GM21529 (cell line): Measurements from ENCODE around the gene SLC22A8.
"Not testable (repeated sequence)": the region's sequence is repeated elsewhere in the genome, so short reads cannot be mapped to it uniquely, and the experiment has no call there.

ENCODE experiments used
- ATAC-seq: cut with Tn5 transposase; IDR thresholded peaks from one replicate; pipeline ENCODE4 v1.9.1; 2021; ENCODE audit not compliant: unreplicated experiment

The SLC22A8 gene

DNA sequence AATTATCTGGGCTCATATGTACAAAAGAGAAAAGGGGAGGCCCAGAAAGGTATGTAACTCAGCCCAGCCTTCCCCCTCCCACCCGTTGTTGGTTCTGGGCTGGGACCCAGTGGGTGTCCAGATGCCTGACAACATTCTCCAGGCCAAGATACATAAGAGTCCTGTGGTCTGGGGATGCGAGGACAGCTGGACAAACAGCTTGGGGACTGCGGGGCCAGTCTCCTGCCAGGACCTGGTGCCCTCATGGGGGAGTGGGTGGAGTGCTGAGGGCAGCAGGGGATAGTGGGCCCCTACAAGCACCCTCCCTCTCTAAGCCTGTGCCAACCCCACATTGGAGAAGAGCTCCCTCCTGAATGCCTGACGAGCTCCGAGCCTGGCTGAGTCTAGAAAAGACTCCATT, 27.4 kb downstream of the SLC22A8 start:
- no peak for ATAC-seq

DNA sequence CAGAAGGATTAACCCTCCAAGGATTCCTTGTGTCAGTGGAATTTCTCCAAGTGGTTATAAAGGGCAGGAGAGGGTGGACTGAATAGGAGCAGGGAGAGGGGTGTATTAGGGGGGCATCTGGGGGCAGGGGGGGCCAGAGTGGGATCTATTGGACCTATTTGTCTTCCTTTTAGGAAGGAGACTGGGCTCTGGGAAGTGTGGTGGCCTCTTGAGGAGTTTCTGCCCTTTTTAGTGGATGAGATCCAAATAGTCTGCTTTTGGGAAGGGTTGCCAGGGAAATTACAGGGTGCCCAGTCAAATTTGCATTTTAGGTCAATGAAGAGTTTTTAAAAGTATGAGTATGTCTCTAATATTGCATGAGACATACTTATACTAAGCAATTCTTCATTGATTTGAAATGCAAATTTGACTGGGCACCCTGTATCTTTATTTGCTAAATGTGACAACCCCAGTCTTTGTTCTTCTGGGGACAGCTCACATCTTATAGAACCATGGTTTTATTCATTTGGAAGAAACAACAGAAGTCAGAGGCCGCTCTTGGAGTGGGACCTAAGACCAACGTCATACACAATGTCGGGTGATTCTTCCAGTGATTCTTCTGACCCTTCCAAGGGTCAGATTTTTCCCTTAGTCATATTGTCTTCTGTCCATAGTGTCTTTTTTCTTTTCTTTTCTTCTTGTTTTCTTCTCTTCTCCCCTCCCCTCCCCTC, 30.4 kb downstream of the SLC22A8 start:
- ATAC-seq: no peak

DNA sequence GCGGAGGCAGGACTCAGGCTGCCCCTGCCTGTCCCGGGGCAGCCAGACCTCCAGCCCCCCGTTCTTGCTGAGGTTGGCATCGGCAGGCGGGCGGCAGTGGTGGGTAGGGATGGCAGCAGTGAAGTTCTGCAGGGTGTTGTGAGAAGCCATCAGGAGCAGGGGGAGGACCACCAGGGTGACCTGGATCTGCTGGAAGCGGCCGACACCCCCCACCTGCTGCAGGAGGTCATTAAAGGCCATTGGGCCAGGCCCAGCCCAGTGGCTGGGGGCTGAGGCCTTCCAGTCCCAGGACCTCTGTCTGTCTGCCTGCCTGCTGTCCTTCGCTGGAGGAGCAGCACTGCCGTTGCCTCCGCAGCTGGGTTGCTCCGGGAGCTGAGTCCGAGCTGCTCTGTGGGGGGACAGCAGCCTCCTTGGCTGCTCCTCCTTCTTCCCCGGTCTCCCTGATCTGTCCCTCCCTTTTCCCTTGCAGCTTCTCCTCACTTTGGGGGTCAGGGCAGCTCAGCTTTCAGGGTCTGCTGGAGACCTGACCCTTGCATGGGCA, 31.1 kb downstream of the SLC22A8 start, which contains the start of gene SLC22A6:
Gene SLC22A6 (minus strand): TSS at position 517 of the 541 bp plus-strand sequence. CDS start 277 bp downstream, at position 240.
- ATAC-seq: no peak

DNA sequence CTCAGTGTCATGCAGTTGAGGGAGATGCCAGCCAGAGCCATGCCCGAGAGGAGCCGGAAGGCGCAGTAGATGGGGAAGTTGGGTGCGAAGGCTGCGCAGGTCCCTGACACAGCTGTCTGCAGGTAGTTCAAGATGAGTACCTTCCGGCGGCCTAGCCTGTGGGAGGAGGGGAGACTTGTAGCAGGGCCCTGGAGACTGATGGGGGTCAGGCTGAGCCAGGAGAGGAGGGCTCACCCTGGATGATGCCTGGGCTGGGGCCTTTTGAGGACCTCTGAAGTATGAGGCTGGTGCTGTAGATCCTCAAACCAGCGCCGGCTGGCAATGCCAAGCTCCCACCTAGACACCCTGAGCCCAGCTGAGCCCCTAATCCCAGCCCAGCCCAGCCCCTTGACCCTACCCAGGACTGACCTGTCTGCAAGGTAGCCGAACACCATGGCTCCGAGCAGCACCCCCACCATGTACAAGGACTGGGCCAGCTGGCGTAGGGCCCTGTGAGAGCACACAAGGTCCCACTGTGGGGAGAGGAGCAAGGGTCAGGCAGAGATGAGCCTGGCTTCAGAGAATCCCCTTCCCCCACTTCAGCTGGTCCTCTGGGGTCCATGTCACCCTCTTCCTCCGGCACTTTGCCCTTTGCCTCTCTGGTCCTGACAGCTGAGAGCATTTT, 32.0 kb downstream of the SLC22A8 start:
- ATAC-seq: no peak

DNA sequence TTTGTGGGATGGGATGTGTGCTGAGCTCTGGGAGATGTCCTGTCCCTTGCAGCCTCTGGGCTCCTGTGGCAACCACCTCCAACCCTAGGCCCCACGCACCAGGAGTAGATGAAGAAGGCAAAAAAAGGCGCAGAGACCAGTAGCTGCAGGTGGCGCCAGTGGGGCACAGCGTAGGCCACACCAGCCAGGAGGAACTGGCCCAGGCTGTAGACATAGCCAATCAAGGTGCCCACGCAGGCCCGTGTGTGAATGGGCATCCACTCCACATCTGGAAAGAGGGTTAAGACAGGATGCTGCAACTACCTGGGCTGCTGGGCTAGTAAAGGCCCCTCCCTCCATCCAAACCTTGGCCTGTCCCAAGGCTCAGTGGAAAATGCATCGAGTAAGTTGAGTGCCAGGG, 33.9 kb downstream of the SLC22A8 start:
- no peak for ATAC-seq

DNA sequence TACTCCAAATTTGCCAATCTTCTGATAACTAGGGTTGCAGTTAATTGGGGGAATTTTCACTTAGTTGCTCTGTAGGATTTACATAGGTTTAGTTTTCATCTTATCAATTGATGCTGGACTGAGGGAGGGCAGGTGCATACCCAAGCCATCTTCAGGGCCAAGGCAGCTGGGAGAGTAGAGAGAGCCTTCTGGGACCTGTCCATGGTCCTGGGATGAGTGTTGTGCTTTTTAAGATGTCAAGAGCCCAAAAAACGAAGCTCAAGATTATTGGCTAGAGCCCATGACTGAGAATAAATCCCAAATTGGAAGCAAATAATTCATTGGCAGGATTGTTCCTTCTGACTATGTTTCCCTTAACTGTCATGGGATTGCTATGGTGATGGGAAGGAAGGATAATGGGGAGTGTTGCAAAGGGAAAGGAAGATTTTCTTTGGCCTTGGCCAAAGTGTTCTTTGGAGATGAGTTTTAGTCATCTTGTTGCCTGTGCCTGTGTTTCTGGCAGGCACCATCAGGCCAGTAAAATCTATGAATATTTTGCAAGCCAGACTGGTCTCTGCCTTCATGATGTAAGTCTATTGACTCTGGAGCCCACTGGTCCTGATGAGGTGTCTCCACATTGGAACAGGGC, 35.4 kb downstream of the SLC22A8 start:
- ATAC-seq: no peak

DNA sequence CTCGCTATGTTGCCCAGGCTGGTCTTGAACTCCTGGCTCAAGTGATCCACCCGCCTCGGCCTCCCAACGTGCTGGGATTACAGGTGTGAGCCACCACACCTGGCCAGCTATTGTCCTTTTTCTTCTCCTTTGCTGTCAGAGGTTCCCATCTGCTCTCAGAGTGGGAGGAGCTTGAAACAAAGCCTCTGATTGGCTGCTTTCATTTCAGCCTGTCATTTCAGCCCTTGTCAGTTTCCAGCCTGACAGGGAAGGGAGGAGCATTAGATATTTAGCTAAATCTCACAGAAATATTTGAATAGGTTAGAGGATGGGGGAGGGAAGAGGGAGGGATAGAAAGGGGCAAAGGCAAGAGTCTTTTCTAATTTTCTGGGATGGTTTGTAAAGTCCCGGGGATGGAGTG, 39.5 kb downstream of the SLC22A8 start:
- no peak for ATAC-seq

DNA sequence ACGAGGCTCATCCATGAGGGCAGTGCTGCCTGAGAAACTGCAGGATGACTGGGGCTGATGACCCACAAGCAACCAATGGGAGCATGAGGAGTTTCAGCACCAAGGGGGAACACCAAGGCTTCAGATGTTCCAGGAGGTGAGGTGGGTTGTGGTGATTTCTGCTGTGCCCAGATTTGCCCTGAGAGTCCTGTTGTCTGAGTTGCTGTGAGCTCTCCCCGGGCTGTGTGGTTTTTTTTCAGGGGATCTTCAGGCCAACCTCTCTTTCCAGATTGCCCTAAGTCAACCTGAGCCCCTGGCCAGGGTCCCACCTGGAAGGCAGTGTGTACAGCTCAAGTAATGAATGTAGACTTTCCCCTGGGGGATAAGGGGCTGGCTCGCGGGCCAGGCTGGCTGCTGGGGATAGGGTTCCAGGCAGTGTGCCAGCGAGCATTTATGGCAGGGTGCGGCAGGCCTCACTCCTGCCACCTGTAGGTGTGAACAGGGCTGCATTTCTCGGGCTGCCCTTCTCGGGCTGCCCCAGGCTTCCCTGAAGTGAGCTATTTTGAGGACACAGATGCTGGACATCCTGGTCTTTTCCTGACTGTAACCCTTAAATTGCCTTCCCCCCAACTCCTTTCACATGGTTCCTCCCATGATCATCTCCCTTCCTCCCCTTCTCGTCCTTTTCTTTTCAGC, 40.7 kb downstream of the SLC22A8 start:
- no peak for ATAC-seq

DNA sequence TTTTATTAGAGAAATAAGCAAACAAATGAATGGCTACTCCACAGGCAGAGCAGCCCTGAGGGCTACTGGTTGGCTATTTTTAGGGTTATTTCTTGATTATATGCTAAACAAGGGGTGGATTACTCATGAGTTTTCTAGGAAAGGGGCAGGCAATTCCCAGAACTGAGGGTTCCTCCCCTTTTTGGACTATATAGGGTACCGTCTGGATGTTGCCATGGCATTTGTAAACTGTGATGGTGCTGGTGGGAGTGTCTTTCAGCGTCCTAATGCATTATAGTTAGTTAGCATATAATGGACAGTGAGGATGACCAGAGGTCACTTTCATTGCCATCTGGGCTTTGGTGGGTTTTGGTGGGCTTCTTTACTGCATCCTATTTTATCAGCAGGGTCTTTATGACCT, 50.1 kb downstream of the SLC22A8 start:
- no peak for ATAC-seq

DNA sequence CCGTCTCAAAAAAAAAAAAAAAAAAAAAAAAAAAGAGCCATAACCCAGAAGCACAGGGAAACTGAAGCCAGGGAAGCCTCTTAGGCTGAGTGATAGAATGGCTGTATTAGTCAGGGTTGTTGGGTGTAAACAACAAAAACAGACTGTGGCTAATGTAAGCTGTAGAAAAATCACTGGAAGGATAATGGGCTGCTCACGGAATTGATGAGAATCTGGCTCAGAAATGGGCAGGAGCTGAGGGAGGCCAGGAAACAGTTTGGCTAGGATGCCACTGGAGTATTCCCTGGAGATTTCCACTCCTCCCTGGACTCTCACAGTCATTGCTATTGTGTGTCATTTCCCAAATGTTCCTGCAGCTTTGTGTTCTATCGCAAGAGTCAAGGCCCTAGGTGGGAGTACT, 53.2 kb downstream of the SLC22A8 start:
- no peak for ATAC-seq

DNA sequence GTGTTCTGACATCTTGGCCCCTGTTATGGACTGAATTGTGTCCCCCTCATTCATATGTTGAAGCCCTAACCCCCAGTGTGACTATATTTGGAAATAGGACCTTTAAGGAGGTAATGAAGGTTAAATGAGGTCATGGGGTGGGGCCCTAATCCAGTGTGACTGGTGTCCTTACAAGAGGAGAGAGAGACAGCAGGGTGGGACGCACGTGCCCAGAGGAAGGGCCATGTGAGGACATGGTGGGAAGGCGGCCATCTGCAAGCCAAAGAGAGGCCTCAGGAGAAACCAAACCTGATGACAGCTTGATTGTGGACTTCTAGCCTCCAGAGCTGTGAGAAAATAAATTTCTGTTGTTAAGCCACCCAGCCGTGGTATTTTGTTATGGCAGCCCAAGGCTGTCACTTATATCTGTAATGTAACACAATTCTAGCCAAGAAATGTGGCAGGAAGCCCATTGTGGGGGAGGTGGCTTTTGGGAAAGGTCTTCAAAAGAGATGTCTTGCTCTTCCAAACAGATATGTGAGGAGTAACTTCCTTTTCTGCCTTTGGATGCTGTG, 54.5 kb downstream of the SLC22A8 start:
- no peak for ATAC-seq

DNA sequence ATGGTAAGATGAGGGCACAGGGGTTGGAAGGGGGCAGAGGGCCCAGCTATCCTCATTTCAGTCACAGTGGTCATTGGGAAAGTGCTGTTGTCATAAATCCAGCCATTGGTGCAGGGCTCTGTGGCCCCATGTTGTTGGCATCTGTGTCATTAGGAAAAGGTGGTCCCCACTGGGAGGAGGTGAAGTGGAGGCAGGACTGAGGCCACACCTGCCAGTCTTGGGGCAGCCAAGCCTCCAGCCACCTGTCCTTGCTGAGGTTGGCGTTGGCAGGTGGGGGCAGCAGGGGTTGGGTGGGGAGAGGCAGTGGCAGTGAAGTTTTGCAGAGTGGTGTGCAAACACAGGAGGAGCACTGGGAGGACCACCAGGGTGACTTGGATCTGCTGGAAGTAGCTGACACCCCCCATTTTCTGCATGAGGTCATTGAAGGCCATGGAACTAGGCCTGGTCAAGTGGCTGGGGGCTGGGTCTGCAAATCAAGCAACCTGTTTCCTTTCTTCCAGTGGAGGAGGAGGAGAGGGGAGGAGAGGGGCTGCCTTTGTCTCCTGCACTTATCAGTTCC, 56.1 kb downstream of the SLC22A8 start:
- no peak for ATAC-seq

DNA sequence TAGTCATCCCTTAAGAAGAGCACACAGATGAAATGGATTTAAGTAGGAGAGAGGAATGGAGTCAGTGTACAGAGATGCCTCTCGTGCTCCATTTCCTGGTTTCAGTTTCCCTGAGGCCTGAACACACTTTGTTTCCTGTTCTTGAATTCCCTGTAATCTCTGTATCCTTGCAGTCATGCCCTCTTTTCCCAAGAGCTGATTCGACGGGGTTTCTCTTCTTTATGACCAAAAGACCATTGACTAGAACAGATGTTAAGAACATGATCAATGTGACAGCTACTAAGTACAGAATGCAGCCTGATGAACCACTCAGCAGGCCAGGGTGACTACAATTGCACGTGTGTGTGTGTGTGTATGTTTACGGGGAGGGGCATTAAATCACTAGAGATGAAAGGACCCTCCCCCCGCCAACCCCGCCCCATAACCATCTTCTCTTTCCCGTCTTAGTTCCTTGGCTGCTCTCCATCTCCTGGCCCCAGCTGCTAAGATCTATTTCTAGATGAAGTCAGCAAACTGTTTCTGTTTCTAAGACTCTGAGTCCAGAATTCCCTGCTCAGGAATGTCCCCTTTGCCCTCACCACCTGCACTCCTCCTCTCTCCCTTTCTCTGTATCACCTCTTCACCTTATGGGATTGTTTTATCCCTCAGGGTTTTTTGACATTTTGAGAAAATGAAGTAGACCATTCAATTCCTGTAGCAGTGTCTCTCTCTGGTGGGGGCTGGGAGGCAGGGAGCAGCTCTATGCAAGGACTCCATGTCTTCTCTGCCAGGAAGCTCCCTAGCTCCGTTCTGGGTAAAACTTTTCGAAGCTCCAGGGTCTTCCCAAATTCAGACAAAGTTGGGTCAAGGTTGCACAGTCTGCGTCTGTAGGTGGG, 56.9 kb downstream of the SLC22A8 start:
- no peak for ATAC-seq

DNA sequence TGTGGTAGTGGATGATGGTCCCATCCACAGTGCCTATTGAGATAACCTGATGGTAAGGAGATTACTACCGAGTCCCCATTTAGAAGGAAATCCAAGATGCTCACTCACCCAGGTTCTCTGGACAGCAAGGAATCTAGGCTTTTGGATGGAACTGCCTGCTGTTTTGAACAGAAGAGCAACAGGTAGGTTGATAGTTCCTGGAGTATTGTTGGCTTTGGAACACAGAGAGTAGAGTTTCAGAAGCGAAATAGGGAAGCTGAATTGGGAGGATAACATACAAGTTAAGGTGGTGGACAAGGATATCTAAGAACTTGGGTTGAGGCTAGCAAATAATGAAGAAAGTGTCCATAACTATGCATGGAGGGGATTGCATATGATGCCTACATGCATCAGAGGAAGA, 58.5 kb downstream of the SLC22A8 start:
- no peak for ATAC-seq

DNA sequence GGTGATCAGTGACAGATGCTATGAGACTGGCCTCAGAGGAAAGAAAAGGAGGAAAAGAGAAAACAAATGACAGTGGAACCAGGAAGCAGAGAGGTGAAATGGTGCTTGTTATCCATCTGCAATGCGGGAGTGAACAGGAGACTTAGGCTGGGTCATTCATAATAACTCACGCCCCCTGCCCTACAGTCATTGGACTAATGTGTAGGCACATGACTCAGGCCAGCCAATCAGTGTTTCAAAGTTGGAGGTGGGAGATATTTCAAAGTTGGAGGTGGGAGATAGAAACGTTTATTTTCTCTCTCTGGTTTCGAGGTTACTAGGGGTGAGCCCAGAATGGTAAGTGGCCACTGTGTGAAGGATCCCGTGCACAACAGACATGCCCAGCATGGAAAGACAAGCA, 61.2 kb downstream of the SLC22A8 start:
- no peak for ATAC-seq

DNA sequence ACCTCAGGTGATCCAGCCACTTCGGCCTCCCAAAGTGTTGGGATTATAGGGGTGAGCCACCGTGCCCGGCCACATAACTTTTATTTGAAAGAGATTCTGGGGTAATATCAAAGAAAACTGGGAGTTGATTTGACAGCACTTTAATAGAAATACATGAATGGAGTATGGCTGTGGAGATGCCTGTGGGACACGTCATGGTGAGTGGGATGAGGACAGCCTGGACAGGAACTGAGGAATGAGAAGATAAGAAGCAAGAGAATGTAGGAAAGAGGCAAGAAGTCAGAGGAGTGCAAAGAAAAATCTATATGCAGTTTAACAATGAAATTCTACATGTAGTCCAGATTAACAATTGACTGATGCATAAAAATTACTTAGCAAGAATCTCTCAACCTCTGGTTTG, 61.8 kb downstream of the SLC22A8 start:
- no peak for ATAC-seq

DNA sequence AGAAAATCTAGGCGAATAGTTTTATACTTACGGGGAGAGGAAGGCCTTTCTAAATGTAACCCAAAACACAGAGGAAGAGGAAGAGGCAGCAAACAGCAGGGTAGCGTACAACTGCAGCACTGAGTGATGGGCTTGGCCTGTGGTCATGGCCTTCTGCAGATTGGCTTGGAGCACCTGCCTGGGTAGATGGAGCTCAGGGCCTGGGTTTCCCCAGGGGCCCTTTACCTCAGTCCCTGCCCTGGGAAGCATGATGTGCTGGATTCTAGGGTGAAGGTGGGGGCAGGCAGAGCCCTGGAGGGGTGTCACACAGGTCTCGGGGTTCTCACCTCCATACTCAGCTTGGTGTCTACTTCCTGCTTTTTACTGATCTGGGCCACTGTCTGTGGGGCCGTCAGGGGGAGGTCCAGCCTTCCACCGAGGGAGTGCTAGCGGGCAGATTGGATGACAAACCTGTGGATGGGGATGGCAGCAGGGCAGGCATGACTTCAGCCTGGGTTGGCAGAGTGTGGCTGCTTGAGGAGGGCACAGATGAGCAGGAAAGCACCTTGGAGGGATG, 66.8 kb downstream of the SLC22A8 start:
- no peak for ATAC-seq

DNA sequence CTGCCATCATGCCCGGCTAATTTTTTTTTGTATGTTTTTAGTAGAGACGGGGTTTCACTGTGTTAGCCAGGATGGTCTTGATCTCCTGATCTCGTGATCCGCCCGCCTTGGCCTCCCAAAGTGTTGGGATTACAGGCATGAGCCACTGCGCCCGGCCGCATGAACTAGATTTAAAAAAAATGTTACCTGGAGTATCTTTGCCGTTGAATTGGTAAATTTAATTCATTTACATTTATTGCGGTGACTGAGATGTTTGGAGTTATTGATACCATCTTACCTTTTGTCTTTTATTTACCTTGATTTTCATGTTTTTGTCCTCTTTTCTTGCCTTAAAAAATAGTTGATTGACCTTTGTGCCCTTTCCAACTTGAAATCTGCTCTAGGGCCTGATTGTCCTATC, 70.1 kb downstream of the SLC22A8 start:
- not testable (repeated sequence) for ATAC-seq
